ENCODE data around the gene SYNE4. TPM values are rescaled to one million over a fixed set of nuclear protein-coding genes. Genes with fewer than 3 reads are reported as not detected.

Gene SYNE4
- total RNA-seq, 1 experiment from 2014 or later: 48.5 TPM

DNA sequence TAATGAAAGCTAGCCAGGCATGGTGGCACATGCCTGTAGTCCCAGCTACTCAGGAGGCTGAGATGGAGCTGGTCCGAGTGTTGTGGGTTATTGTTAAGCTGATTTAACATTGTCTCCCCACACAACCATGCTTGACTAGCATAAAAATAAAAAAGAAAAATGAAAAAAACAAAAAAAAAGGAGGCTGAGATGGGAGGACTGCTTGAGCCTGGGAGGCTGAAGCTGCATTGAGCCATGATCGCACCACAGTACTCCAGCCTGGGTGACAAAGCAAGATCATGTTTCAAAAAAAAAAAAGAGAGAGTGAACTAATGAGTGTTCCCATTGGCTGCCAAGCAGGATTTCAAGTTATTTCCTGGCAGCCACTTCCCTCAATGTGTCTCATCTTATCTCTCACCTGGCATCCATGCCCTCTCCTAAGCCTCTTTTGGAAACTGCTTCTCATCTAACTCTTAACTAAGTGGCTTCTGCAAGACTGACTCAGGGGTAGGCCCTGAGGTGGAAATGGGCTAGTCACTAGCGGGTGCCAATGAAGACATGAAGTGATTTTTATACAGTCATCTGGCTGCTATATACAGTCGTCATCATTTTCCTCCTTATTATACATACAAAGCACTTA is 40.6 kb upstream of the SYNE4 start:
- Histone ChIP-seq H3K27me3 (replicated peaks; ENCODE audit: control insufficient read depth, insufficient read depth, low read length) (no peaks in the 10 kb centered on the region), H3K4me3 (ENCODE audit: low read depth, low read length) (no peak overlapping the region), H3K9me3 (no peaks in the 10 kb centered on the region), H3K36me3 (ENCODE audit: control insufficient read depth, insufficient read depth, low read length) (peaks cover 1% of the 10 kb centered on the region), H3K4me1 (0 out of 2 replicates have a peak, but pooled peaks cover 4% of the 10 kb centered on the region)
- no peaks in the 10 kb centered on the region for H3K9me3 Mint-ChIP-seq (ENCODE audit: unreplicated experiment)
- BruUV-seq (replicated peaks): no TSS peak
- H3K36me3 Mint-ChIP-seq (ENCODE audit: insufficient read depth, unreplicated experiment): peaks cover 21% of the 10 kb centered on the region
- TF ChIP-seq, protein P1, sequence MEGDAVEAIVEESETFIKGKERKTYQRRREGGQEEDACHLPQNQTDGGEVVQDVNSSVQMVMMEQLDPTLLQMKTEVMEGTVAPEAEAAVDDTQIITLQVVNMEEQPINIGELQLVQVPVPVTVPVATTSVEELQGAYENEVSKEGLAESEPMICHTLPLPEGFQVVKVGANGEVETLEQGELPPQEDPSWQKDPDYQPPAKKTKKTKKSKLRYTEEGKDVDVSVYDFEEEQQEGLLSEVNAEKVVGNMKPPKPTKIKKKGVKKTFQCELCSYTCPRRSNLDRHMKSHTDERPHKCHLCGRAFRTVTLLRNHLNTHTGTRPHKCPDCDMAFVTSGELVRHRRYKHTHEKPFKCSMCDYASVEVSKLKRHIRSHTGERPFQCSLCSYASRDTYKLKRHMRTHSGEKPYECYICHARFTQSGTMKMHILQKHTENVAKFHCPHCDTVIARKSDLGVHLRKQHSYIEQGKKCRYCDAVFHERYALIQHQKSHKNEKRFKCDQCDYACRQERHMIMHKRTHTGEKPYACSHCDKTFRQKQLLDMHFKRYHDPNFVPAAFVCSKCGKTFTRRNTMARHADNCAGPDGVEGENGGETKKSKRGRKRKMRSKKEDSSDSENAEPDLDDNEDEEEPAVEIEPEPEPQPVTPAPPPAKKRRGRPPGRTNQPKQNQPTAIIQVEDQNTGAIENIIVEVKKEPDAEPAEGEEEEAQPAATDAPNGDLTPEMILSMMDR (IDR thresholded peaks at IDR 0.05; ENCODE audit: insufficient read depth in 1 of 2, low read depth in 1 of 2, low read length in 1 of 2, severe bottlenecking in 1 of 2, unreplicated experiment in 1 of 2): no peak
- DNase-seq: no peak
- peaks cover 7% of the 10 kb centered on the region for H3K4me1 Mint-ChIP-seq (ENCODE audit: low read depth, unreplicated experiment)
- H3K4me3 Mint-ChIP-seq (ENCODE audit: unreplicated experiment): no peak overlapping the region
- H3K27me3 Mint-ChIP-seq (ENCODE audit: insufficient read depth, unreplicated experiment): no peaks in the 10 kb centered on the region
- no peak overlapping the region for H3K27ac Mint-ChIP-seq (ENCODE audit: unreplicated experiment)
- POLR2A ChIA-PET: no interaction called here
- CTCF ChIA-PET: no interaction called here
- intact Hi-C loops (cut with micrococcal nuclease; ENCODE audit: unreplicated experiment): no loop called here

DNA sequence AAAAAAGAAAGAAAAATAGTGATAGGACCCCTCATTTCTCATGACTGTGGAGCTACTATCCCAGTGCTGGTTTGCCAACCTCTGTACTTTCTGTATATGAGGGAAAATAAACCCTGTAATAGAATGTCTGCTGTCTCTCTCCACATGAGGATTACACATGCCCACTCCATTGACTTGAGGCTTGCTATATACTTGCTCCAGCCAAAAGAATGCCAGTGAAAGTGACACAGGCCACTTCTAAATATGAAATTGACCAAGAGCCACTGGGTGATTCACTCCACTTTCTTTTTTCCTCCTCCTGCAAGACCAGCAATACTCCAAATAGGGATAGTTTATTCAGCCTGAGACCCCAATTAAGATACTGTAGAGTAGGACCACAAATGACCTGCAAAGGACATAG is 39.2 kb upstream of the SYNE4 start:
- intact Hi-C loops (cut with micrococcal nuclease; ENCODE audit: unreplicated experiment): no loop called here
- H3K36me3 ChIP-seq (ENCODE audit: control insufficient read depth, insufficient read depth, low read length): peaks cover 1% of the 10 kb centered on the region
- ChIA-PET POLR2A (no interaction called here), CTCF (no interaction called here)
- H3K27me3 ChIP-seq (replicated peaks; ENCODE audit: control insufficient read depth, insufficient read depth, low read length): no peaks in the 10 kb centered on the region
- H3K9me3 Mint-ChIP-seq (ENCODE audit: unreplicated experiment): no peaks in the 10 kb centered on the region
- no peak for DNase-seq
- H3K4me1 ChIP-seq: 0 out of 2 replicates have a peak, but pooled peaks cover 3% of the 10 kb centered on the region
- no peaks in the 10 kb centered on the region for H3K9me3 ChIP-seq
- no peak overlapping the region for H3K4me3 ChIP-seq (ENCODE audit: low read depth, low read length)
- H3K36me3 Mint-ChIP-seq (ENCODE audit: insufficient read depth, unreplicated experiment): peaks cover 17% of the 10 kb centered on the region
- H3K27me3 Mint-ChIP-seq (ENCODE audit: insufficient read depth, unreplicated experiment): no peaks in the 10 kb centered on the region
- peaks cover 14% of the 10 kb centered on the region for H3K4me1 Mint-ChIP-seq (ENCODE audit: low read depth, unreplicated experiment)
- no peak overlapping the region for H3K27ac Mint-ChIP-seq (ENCODE audit: unreplicated experiment)
- TF ChIP-seq, protein P1 (IDR thresholded peaks at IDR 0.05; ENCODE audit: insufficient read depth in 1 of 2, low read depth in 1 of 2, low read length in 1 of 2, severe bottlenecking in 1 of 2, unreplicated experiment in 1 of 2): no peak
- H3K4me3 Mint-ChIP-seq (ENCODE audit: unreplicated experiment): no peak overlapping the region
- no TSS peak for BruUV-seq (replicated peaks)

DNA sequence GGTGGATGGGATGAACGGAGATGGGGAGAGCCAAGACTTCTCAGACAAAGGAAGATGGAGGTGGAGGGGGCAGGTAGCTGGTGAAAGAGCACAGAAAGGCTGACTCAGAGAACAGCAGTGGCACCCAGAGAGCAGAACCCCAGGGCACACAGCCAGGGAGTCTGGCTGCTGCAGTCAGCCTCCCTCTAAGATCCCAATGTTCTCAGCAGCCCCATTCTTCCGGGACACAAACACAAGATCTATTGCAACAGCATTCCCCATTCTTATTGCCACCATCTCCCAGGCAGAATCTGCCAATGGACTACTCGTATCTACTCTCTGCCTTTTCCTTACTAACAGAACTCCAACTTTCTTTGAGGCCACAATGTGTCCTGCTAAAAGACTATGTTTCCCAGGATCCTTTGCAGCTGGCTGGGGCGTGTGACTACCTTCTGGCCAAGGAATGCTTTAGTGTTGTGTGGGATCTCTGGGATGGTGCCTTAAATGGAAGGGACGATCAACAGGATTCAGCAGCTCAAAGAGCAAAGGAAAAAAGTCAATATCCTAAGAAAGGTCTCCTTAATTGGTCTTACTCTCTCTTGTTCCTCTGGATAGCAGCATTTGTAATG is 37.9 kb upstream of the SYNE4 start:
- no peak overlapping the region for H3K27ac Mint-ChIP-seq (ENCODE audit: unreplicated experiment)
- BruUV-seq (replicated peaks): no TSS peak
- CTCF ChIA-PET: no interaction called here

More for the DNA sequence above, 37.9 kb upstream of the SYNE4 start:
- Mint-ChIP-seq H3K36me3 (ENCODE audit: insufficient read depth, unreplicated experiment) (peaks cover 20% of the 10 kb centered on the region), H3K27me3 (ENCODE audit: insufficient read depth, unreplicated experiment) (no peaks in the 10 kb centered on the region), H3K4me3 (ENCODE audit: unreplicated experiment) (no peak overlapping the region), H3K9me3 (ENCODE audit: unreplicated experiment) (no peaks in the 10 kb centered on the region), H3K4me1 (ENCODE audit: low read depth, unreplicated experiment) (peaks cover 24% of the 10 kb centered on the region)
- H3K27me3 ChIP-seq (replicated peaks; ENCODE audit: control insufficient read depth, insufficient read depth, low read length): no peaks in the 10 kb centered on the region
- H3K9me3 ChIP-seq: no peaks in the 10 kb centered on the region
- peaks cover 12% of the 10 kb centered on the region for H3K4me1 ChIP-seq
- POLR2A ChIA-PET: interaction anchor here (0.6 kb wide), 1 partner anchor 9 kb away, joined by 4 read pairs; no protein-coding TSS in a partner anchor
- H3K36me3 ChIP-seq (ENCODE audit: control insufficient read depth, insufficient read depth, low read length): peaks cover 1% of the 10 kb centered on the region
- intact Hi-C loops (cut with micrococcal nuclease; ENCODE audit: unreplicated experiment): no loop called here
- no peak overlapping the region for H3K4me3 ChIP-seq (ENCODE audit: low read depth, low read length)
- DNase-seq: no peak
- TF ChIP-seq, protein P1 (IDR thresholded peaks at IDR 0.05; ENCODE audit: insufficient read depth in 1 of 2, low read depth in 1 of 2, low read length in 1 of 2, severe bottlenecking in 1 of 2, unreplicated experiment in 1 of 2): no peak

All from Caco-2 (cell line).